Naive thymus-derived CD4-positive, alpha-beta T cell (primary cell): ENCODE results near the gene BCAP29. TPM values are rescaled to one million over a fixed set of nuclear protein-coding genes. Genes with fewer than 3 reads are reported as not detected.
"Not testable (repeated sequence)": the region's sequence is repeated elsewhere in the genome, so short reads cannot be mapped to it uniquely, and the experiment has no call there.

ENCODE experiments used
- ATAC-seq: fragments of 150-1000 bp; cut with Tn5 transposase; 2 replicates; pipeline ENCODE4 v1.10.0; 2021; ENCODE audit warnings: mild to moderate bottlenecking, moderate library complexity
- CTCF ChIA-PET: fragments of 350-600 bp; sonication (Branson Sonifier 250); formaldehyde crosslinking; loops from one replicate; lab custom pipeline; 2021; ENCODE audit warnings: antibody characterized with exemption; lab: Charles Lee
- POLR2A ChIA-PET: fragments of 350-600 bp; sonication (Branson Sonifier 250); formaldehyde crosslinking; loops from one replicate; lab custom pipeline; 2021; ENCODE audit warnings: antibody characterized with exemption, inconsistent platforms; lab: Charles Lee
- DNase-seq, 9 donors: peaks; one replicate each; pipeline versions ENCODE4 v3.0.0 to v3.0.0-alpha.2; 2020 to 2022; ENCODE audit warnings: mixed read lengths in 1 of 9
- H3K27ac ChIP-seq: one replicate; pipeline ENCODE4 v1.7.0; 2013; ENCODE audit warnings: mild to moderate bottlenecking, low read depth, low read length, moderate library complexity
- H3K27me3 ChIP-seq, 2 donors: one replicate each; pipeline ENCODE4 v1.7.0; 2013; ENCODE audit warnings: low read length in 2 of 2, mild to moderate bottlenecking in 2 of 2, moderate library complexity in 2 of 2; ENCODE audit not compliant: control insufficient read depth in 2 of 2, insufficient read depth in 2 of 2
- H3K36me3 ChIP-seq, 3 experiments: 1 replicate in 2 of 3; 2 replicates in 1 of 3; pipeline ENCODE4 v1.7.0; 2013; ENCODE audit warnings: low read length in 3 of 3, mild to moderate bottlenecking in 3 of 3, moderate library complexity in 1 of 3; ENCODE audit not compliant: insufficient read depth in 3 of 3, control insufficient read depth in 2 of 3
- H3K4me1 ChIP-seq, 2 donors: one replicate each; pipeline ENCODE4 v1.7.0; 2013; ENCODE audit warnings: low read length in 2 of 2, mild to moderate bottlenecking in 2 of 2, moderate library complexity in 1 of 2; ENCODE audit not compliant: control insufficient read depth in 2 of 2, insufficient read depth in 2 of 2
- H3K4me3 ChIP-seq: 2 replicates; pipeline ENCODE4 v1.7.0; 2013; ENCODE audit warnings: mild to moderate bottlenecking, low read length
- H3K9me3 ChIP-seq, 3 experiments: 1 replicate in 2 of 3; 2 replicates in 1 of 3; pipeline ENCODE4 v1.7.0; 2013; ENCODE audit warnings: low read length in 3 of 3; ENCODE audit not compliant: control insufficient read depth in 2 of 3
- H3K27ac Mint-ChIP-seq, 9 donors: one replicate each; pipeline ENCODE4 v1.8.0; 2020 to 2022; ENCODE audit warnings: mixed read lengths in 9 of 9, mild to moderate bottlenecking in 8 of 9, moderate library complexity in 5 of 9, inconsistent platforms in 2 of 9
- H3K27me3 Mint-ChIP-seq, 5 donors: one replicate each; pipeline ENCODE4 v1.8.0; 2021 to 2022; ENCODE audit warnings: mixed read lengths in 5 of 5, mild to moderate bottlenecking in 1 of 5
- H3K36me3 Mint-ChIP-seq, 5 donors: one replicate each; pipeline ENCODE4 v1.8.0; 2020 to 2022; ENCODE audit warnings: mixed read lengths in 5 of 5, mild to moderate bottlenecking in 3 of 5, inconsistent platforms in 1 of 5
- H3K4me1 Mint-ChIP-seq, 7 donors: one replicate each; pipeline ENCODE4 v1.8.0; 2020 to 2022; ENCODE audit warnings: mixed read lengths in 7 of 7, mild to moderate bottlenecking in 3 of 7, inconsistent platforms in 1 of 7
- H3K4me3 Mint-ChIP-seq, 10 donors: one replicate each; pipeline ENCODE4 v1.8.0; 2020 to 2022; ENCODE audit warnings: mild to moderate bottlenecking in 10 of 10, mixed read lengths in 10 of 10, moderate library complexity in 6 of 10, inconsistent platforms in 2 of 10
- H3K9me3 Mint-ChIP-seq, 11 donors: one replicate each; pipeline ENCODE4 v1.8.0; 2020 to 2022; ENCODE audit warnings: mixed read lengths in 11 of 11, mild to moderate bottlenecking in 4 of 11, inconsistent platforms in 1 of 11, moderate library complexity in 1 of 11
- intact Hi-C, 2 donors: fragments of 100-400 bp; cut with micrococcal nuclease; formaldehyde crosslinking; loops; one replicate each; pipeline ENCODE4 v1.15.1; 2023
- polyA plus RNA-seq, 2 donors: library from polyadenylated mRNA; unstranded; fragments of 300-500 nt; fragmentation: Illumina TruSeq; gene quantifications; one replicate each; pipeline ENCODE4 v1.2.3, GENCODE V29; 2021
- total RNA-seq, 6 experiments: library from RNA in 5 of 6; stranded (reverse) in 5 of 6; gene quantifications; 1 replicate in 5 of 6; 2 replicates in 1 of 6; pipeline ENCODE4 v1.2.3 and lab custom pipeline; 2021 to 2026

BCAP29 gene
- total RNA-seq (10 to 100 TPM; 10.5 to 38.7 (median 14.4) TPM), polyA plus RNA-seq (10 to 100 TPM; 32.5 to 35.4 TPM), total RNA-seq (lab: John Stamatoyannopoulos, UW) (0.54 reads per million)

- H3K9me3 ChIP-seq = no peaks in the 10 kb centered on the region
- CTCF ChIA-PET = no interaction called here
- H3K36me3 ChIP-seq = no peaks in the 10 kb centered on the region
- H3K36me3 Mint-ChIP-seq = peaks cover 0 to 13% (median 9%) of the 10 kb centered on the region in 5 donors
- DNase-seq (peak; percentile 50 to 83 (median 65)), ATAC-seq (peak; percentile 98)
- intact Hi-C loops = loop anchor here (1.0 kb wide), 6 partner anchors 16 to 411 kb away; partner anchors contain the start of genes CBLL1 (in 1 of the 2), COG5 (in 1 of the 2), DUS4L (in 1 of the 2) and HBP1 (in 1 of the 2)
- peak within 1 kb of the TSS; percentile 97 for H3K4me3 ChIP-seq
- peak within 1 kb of the TSS; percentile 43 to 93 (median 87) for H3K27ac Mint-ChIP-seq
- POLR2A ChIA-PET = interaction anchor here (1.9 kb wide), 1 partner anchor 16 kb away, joined by 15 read pairs; the partner anchor contains the start of genes COG5 and DUS4L
- peak within 1 kb of the TSS; percentile 83 to 94 (median 90) for H3K4me3 Mint-ChIP-seq
- no peaks in the 10 kb centered on the region for H3K27me3 ChIP-seq
- H3K27me3 Mint-ChIP-seq = no peaks in the 10 kb centered on the region
- H3K4me1 ChIP-seq = peaks cover 4 to 8% of the 10 kb centered on the region in 2 donors
- H3K9me3 Mint-ChIP-seq = no peaks in the 10 kb centered on the region
- peak within 1 kb of the TSS; percentile 72 for H3K27ac ChIP-seq
- H3K4me1 Mint-ChIP-seq = peaks cover 6 to 34% (median 25%) of the 10 kb centered on the region in 7 donors
Observed at GRCh38 chr7:107579885-107580715, at the start of gene BCAP29. Gene BCAP29, plus strand, starts transcription at chr7:107580246. Its CDS starts 527 bp downstream, at chr7:107580773.

DNA sequence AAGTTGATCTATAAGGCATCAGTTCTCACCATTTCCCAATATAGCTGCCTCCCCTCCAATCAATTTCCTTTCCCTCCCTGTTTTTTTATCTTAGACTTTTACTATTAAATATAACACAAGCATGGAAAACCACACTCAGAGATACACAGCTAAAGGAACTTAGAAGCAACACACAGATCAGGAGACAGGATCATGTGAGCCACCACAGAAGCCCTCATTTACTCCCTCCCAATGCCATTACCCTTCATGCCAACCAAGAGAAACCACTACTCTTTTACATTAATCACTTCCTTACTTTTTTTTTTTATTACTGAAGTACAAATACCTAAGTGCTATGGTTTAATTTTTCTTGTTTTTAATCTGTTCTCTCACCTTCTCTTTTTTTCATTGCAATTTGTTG lies 49.3 kb upstream of the BCAP29 start:
- peaks cover 21 to 66% (median 50%) of the 10 kb centered on the region in 7 donors for H3K4me1 Mint-ChIP-seq
- Histone ChIP-seq H3K4me1 (no peaks in the 10 kb centered on the region), H3K4me3 (no peak overlapping the region), H3K27ac (no peak overlapping the region), H3K9me3 (no peaks in the 10 kb centered on the region), H3K27me3 (no peaks in the 10 kb centered on the region), H3K36me3 (peaks cover 0 to 7% (median 4%) of the 10 kb centered on the region in 3 experiments)
- no peak overlapping the region for H3K4me3 Mint-ChIP-seq
- intact Hi-C loops = loop anchor here in 1 of 2 donors (5.0 kb wide), 1 partner anchor 1308 kb away; no protein-coding TSS in a partner anchor
- ChIA-PET CTCF (no interaction called here), POLR2A (no interaction called here)
- H3K36me3 Mint-ChIP-seq = peaks cover 28 to 66% (median 48%) of the 10 kb centered on the region in 5 donors
- DNase-seq (no peak), ATAC-seq (no peak)
- no peaks in the 10 kb centered on the region for H3K27me3 Mint-ChIP-seq
- peaks cover 0 to 14% (median 3%) of the 10 kb centered on the region in 11 donors for H3K9me3 Mint-ChIP-seq
- H3K27ac Mint-ChIP-seq = no peak overlapping the region

DNA sequence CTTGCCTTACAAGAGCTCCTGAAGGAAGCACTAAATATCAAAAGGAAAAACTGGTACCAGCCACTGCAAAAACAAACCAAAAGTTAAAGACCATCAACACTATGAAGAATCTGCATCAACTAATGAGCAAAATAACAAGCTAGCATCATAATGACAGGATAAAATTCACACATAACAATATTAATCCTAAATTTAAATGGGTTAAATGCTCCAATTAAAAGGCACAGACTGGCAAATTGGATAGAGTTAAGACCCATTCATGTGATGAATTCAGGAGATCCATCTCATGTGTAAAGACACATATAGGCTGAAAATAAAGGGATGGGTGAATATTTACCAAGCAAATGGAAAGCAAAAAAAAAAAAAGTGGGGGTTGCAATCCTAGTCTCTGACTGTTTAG lies 45.9 kb upstream of the BCAP29 start:
- H3K4me3 Mint-ChIP-seq = no peak overlapping the region
- no peaks in the 10 kb centered on the region for H3K27me3 Mint-ChIP-seq
- H3K4me1 Mint-ChIP-seq = peaks cover 21 to 55% (median 47%) of the 10 kb centered on the region in 7 donors
- POLR2A ChIA-PET = no interaction called here
- no peak for ATAC-seq
- peaks cover 0 to 27% (median 6%) of the 10 kb centered on the region in 11 donors for H3K9me3 Mint-ChIP-seq
- Histone ChIP-seq H3K9me3 (no peaks in the 10 kb centered on the region), H3K4me3 (no peak overlapping the region), H3K36me3 (peaks cover 0 to 9% (median 0%) of the 10 kb centered on the region in 3 experiments), H3K27me3 (no peaks in the 10 kb centered on the region), H3K27ac (no peak overlapping the region), H3K4me1 (no peaks in the 10 kb centered on the region)
- H3K36me3 Mint-ChIP-seq = peaks cover 34 to 78% (median 62%) of the 10 kb centered on the region in 5 donors
- DNase-seq = no peak
- intact Hi-C loops = loop anchor here in 1 of 2 donors (5.0 kb wide), 1 partner anchor 1312 kb away; no protein-coding TSS in a partner anchor
- CTCF ChIA-PET = no interaction called here
- no peak overlapping the region for H3K27ac Mint-ChIP-seq

DNA sequence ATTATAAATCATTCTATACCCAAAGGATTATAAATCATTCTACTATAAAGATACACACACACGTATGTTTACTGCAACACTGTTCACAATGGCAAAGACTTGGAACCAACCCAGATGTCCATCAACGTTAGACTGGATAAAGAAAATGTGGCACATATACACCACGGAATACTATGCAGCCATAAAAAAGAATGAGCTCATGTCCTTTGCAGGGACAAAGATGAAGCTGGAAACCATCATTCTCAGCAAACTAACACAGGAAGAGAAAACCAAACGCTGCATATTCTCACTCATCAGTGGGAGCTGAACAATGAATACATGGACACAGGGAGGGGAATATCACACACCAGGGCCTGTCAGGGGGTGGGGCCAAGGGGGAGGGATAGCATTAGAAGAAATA lies 42.8 kb upstream of the BCAP29 start:
- H3K9me3 Mint-ChIP-seq = peaks cover 0 to 27% (median 6%) of the 10 kb centered on the region in 11 donors
- POLR2A ChIA-PET, H3K27me3 ChIP-seq, H3K4me1 ChIP-seq, H3K4me3 ChIP-seq, ATAC-seq, H3K9me3 ChIP-seq, H3K27ac ChIP-seq, intact Hi-C loops, H3K4me3 Mint-ChIP-seq, CTCF ChIA-PET, H3K27me3 Mint-ChIP-seq, DNase-seq, H3K36me3 ChIP-seq: not testable (repeated sequence)
- peaks cover 40 to 75% (median 65%) of the 10 kb centered on the region in 5 donors for H3K36me3 Mint-ChIP-seq
- peak overlapping the region in 1 of 9 donors; percentile 74 for H3K27ac Mint-ChIP-seq
- peaks cover 21 to 51% (median 46%) of the 10 kb centered on the region in 7 donors for H3K4me1 Mint-ChIP-seq

DNA sequence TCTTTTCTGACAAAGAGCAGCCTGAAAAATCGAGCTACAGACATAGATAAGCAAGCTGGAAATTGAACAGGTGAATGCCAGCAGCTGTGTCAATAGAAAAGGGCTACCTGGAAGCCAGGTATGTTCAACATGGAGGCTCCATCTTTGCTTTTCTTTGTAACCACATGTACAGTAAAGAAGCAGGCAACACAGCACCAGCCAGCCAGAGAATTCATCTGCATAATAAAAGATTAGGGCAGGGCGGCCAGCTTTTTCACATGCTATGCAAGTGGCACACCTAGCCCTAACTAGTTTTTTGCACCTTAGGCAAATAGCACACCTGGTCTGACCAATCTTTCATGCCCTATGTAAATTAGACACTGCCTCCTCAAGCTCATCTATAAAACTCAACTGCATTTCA lies 42.0 kb upstream of the BCAP29 start:
- H3K9me3 ChIP-seq = no peaks in the 10 kb centered on the region
- no peaks in the 10 kb centered on the region for H3K4me1 ChIP-seq
- ATAC-seq = no peak
- CTCF ChIA-PET = no interaction called here
- intact Hi-C loops = no loop called here
- H3K27ac ChIP-seq = no peak overlapping the region
- peaks cover 19 to 50% (median 45%) of the 10 kb centered on the region in 7 donors for H3K4me1 Mint-ChIP-seq
- H3K27me3 Mint-ChIP-seq = no peaks in the 10 kb centered on the region
- H3K36me3 Mint-ChIP-seq = peaks cover 42 to 77% (median 70%) of the 10 kb centered on the region in 5 donors
- H3K27ac Mint-ChIP-seq = no peak overlapping the region
- H3K4me3 Mint-ChIP-seq = no peak overlapping the region
- H3K9me3 Mint-ChIP-seq = peaks cover 0 to 28% (median 6%) of the 10 kb centered on the region in 11 donors
- POLR2A ChIA-PET = no interaction called here
- H3K4me3 ChIP-seq = no peak overlapping the region
- DNase-seq = no peak
- H3K36me3 ChIP-seq = peaks cover 0 to 15% (median 0%) of the 10 kb centered on the region in 3 experiments
- H3K27me3 ChIP-seq = no peaks in the 10 kb centered on the region

DNA sequence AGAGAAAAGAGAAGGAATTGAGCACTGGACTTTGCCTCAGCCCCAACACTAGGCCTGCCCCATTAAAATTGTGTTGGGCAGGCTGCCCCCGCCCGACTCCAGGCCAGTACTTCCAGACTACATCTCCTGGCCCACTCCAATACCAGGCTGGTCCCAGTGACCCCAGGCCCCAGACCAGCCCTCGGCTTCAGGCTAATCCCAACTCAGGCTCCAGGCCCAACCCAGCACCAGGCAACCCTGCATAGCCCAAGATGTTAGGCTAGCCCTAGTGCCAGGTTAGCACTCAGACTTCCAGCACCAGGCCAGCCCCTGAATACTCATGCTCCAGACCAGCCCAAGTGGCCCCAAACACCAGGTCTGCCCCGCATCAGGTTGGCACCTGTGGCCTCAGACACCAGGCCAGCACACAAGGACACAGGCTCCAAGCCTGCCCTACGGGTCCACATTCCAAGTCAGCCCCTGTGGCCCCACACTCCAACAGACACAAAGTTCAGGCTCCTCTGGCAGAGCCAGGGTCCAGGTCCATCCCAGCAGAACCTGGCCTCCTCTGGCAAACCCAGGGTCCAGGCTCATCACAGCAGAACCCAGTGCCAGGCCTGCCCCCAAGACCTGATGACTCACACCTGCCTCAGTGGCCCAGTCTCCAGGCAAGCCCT lies 36.6 kb upstream of the BCAP29 start:
- H3K4me3 Mint-ChIP-seq = no peak overlapping the region
- peaks cover 35 to 71% (median 66%) of the 10 kb centered on the region in 5 donors for H3K36me3 Mint-ChIP-seq
- intact Hi-C loops = no loop called here
- POLR2A ChIA-PET = no interaction called here
- peak; percentile 27 for ATAC-seq
- peaks cover 0 to 17% (median 15%) of the 10 kb centered on the region in 7 donors for H3K4me1 Mint-ChIP-seq
- no peaks in the 10 kb centered on the region for H3K27me3 Mint-ChIP-seq
- peaks cover 0 to 34% (median 21%) of the 10 kb centered on the region in 11 donors for H3K9me3 Mint-ChIP-seq
- H3K27ac ChIP-seq = no peak overlapping the region
- H3K4me1 ChIP-seq = no peaks in the 10 kb centered on the region
- peaks cover 0 to 53% (median 5%) of the 10 kb centered on the region in 3 experiments for H3K36me3 ChIP-seq
- CTCF ChIA-PET = no interaction called here
- no peaks in the 10 kb centered on the region for H3K9me3 ChIP-seq
- DNase-seq = no peak
- H3K27me3 ChIP-seq = no peaks in the 10 kb centered on the region
- peak overlapping the region in 1 of 9 donors; percentile 3 for H3K27ac Mint-ChIP-seq
- H3K4me3 ChIP-seq = no peak overlapping the region
